ENCODE data around the gene TOMM22.

The TOMM22 gene

GRCh38 chr22:38721551-38721950, 39.8 kb downstream of the TOMM22 start:
- TF ChIP-seq CTCF (IDR thresholded peaks at IDR 0.05; ENCODE audit: borderline replicate concordance, insufficient read depth, low read depth, low read length) = no peak
- H3K4me3 ChIP-seq (ENCODE audit: low read depth, low read length) = no peak overlapping the region

GRCh38 chr22:38724176-38724575, 42.4 kb downstream of the TOMM22 start:
- no peak for TF ChIP-seq CTCF (IDR thresholded peaks at IDR 0.05; ENCODE audit: borderline replicate concordance, insufficient read depth, low read depth, low read length)
- H3K4me3 ChIP-seq (ENCODE audit: low read depth, low read length) = no peak overlapping the region

GRCh38 chr22:38724926-38725571, 43.3 kb downstream of the TOMM22 start:
- peak; percentile 54; the same call in 1 of the 2 replicates for TF ChIP-seq CTCF (IDR thresholded peaks at IDR 0.05; ENCODE audit: borderline replicate concordance, insufficient read depth, low read depth, low read length)
- H3K4me3 ChIP-seq (ENCODE audit: low read depth, low read length) = no peak overlapping the region

GRCh38 chr22:38725900-38726655, 44.3 kb downstream of the TOMM22 start:
- TF ChIP-seq CTCF (IDR thresholded peaks at IDR 0.05; ENCODE audit: borderline replicate concordance, insufficient read depth, low read depth, low read length) = no peak
- H3K4me3 ChIP-seq (ENCODE audit: low read depth, low read length) = no peak overlapping the region

- no peak overlapping the region for H3K4me3 ChIP-seq (ENCODE audit: low read depth, low read length)
- TF ChIP-seq CTCF (IDR thresholded peaks at IDR 0.05; ENCODE audit: borderline replicate concordance, insufficient read depth, low read depth, low read length) = no peak
Measured at GRCh38 chr22:38727123-38727522, 45.4 kb downstream of the TOMM22 start.

- H3K4me3 ChIP-seq (ENCODE audit: low read depth, low read length) = no peak overlapping the region
- TF ChIP-seq CTCF (IDR thresholded peaks at IDR 0.05; ENCODE audit: borderline replicate concordance, insufficient read depth, low read depth, low read length) = no peak
Measured at GRCh38 chr22:38727530-38728451, 46.0 kb downstream of the TOMM22 start.

Measured in GM12875 (cell line).